ENCODE data around the gene CFAP410.

The CFAP410 gene

DNA sequence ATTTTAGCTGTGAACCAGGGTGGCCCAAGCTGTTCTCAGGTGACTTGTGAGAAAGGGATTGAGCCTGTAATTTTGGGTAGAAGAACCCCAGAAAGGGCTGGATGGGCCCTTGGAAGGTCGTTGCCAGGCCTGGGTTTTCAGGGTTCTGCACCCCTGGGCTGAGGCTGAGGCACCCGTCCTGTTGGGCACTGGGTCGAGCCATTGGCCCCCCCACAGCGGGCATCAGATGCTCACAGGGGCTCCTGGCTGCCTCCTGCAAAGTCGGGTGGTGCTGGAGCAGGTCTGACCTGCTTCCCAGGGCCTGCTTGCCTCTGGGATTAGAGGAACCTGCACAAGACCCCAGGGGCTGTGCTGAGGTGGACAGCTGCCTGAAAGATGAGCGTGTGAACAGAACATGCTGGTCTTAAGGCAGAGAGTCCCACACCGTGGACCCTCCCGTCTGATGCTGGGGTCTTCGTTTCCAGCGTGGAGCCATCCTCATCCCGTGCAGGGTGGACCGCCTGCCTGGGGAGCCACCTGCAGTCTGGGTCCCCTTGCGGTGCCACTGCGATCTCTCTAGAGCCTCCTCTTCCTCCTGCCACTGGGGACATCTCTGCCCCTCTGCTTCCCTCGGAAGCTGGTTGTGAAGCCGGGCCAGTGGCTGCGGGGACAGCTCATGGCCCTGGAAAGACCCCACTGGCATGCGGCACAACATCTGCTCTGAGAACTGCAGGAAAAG lies 12.5 kb upstream of the CFAP410 start:
- no peak for DNase-seq (ENCODE audit: low read depth)
- TF ChIP-seq CTCF (conservative IDR thresholded peaks at IDR 0.05; ENCODE audit: control insufficient read depth, insufficient read depth, low read depth, low read length) = no peak
- no peak overlapping the region for H3K4me3 ChIP-seq (ENCODE audit: control insufficient read depth, low read depth, low read length)

GRCh38 chr21:44350773-44351481 lies 11.7 kb upstream of the CFAP410 start:
- no peak for TF ChIP-seq CTCF (conservative IDR thresholded peaks at IDR 0.05; ENCODE audit: control insufficient read depth, insufficient read depth, low read depth, low read length)
- H3K4me3 ChIP-seq (ENCODE audit: control insufficient read depth, low read depth, low read length) = no peak overlapping the region
- no peak for DNase-seq (ENCODE audit: low read depth)

DNA sequence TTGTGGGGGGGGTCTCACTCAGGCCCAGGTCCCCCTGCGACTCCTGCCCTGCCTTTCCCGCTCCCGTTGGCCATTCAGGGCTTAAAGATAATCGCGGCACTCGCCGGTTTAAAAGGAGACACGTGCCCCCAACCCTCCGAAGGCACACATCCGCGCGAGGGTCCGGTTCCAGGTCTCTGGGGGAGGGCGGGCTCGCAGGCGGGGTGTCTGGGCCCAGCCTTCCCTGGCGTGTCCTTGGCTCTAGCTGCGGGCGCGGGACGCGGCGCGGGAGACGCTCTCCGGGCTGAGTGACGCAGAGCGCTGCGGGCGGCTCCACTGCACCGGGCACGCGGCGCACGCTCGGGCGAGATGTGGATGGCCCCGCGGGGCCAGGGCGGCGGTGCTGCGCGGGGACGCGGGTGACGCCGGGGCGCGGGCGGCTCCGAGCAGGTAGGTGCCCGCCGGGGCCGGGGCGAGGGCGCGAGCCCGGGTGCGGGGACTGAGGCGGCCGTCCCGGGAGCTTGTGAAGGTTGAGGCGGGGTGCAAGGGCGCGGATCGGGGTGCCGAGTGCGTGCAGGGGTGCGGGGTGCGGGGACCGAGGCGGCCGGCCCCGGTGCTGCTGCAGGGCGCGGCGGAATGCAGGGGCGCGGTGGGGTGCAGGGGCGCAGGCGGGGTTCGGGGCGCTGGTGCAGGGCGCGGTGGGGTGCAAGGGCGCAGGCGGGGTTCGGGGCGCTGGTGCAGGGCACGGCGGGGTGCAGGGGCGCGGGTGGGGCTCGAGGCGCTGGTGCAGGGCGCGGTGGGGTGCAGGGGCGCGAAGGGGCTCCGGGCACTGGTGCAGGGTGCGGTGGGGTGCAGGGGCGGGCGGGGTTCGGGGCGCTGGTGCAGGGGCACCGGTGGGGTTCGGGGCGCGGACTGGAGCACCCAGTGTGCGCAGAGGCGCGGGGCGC lies 10.9 kb upstream of the CFAP410 start:
- H3K4me3 ChIP-seq (ENCODE audit: control insufficient read depth, low read depth, low read length) = no peak overlapping the region
- no peak for TF ChIP-seq CTCF (conservative IDR thresholded peaks at IDR 0.05; ENCODE audit: control insufficient read depth, insufficient read depth, low read depth, low read length)
- no peak for DNase-seq (ENCODE audit: low read depth)

DNA sequence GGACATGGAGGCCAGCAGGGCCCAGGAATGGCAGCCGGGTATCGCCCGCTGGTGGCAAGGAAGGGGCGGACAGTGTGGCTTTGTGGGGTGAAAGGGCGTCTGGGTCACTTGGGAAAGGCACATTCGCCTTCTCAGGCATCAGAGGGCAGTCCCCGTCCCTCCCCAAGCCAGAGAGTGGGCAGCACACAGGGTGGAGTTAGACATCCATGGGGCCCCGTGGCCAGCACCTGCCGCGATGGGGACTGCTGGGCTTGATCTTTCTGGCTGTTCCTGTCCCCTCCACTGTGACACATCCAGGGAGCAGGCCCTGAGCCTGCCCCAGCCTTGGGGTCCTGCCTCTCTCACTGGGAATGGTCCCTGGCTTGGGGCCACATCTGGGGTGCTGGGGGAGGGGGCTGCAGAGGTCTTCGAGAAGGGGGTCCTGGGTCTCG lies 10.2 kb upstream of the CFAP410 start:
- no peak for TF ChIP-seq CTCF (conservative IDR thresholded peaks at IDR 0.05; ENCODE audit: control insufficient read depth, insufficient read depth, low read depth, low read length)
- no peak for DNase-seq (ENCODE audit: low read depth)

DNA sequence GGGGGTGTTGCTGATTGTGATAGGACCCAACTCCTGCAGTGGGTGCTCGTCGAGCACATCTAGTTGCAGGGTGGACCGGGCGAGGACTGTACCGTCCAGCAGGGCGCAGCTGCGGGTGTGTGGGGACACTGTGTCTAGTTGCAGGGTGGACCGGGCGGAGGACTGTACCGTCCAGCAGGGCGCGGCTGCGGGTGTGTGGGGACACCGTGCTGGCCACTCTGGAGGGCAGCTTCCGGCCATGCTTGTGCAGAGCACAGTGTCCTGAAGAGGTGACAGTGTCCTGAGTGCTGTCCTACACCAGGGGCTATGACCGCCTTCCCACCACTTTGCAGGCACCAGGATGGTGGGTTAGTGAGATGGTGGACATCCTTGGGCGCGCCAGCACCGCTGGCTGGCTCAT lies 9.7 kb upstream of the CFAP410 start:
- DNase-seq (ENCODE audit: low read depth) = no peak
- no peak overlapping the region for H3K4me3 ChIP-seq (ENCODE audit: control insufficient read depth, low read depth, low read length)
- no peak for TF ChIP-seq CTCF (conservative IDR thresholded peaks at IDR 0.05; ENCODE audit: control insufficient read depth, insufficient read depth, low read depth, low read length)

More for the DNA sequence above, 10.2 kb upstream of the CFAP410 start:
- H3K4me3 ChIP-seq (ENCODE audit: control insufficient read depth, low read depth, low read length) = no peak overlapping the region

DNA sequence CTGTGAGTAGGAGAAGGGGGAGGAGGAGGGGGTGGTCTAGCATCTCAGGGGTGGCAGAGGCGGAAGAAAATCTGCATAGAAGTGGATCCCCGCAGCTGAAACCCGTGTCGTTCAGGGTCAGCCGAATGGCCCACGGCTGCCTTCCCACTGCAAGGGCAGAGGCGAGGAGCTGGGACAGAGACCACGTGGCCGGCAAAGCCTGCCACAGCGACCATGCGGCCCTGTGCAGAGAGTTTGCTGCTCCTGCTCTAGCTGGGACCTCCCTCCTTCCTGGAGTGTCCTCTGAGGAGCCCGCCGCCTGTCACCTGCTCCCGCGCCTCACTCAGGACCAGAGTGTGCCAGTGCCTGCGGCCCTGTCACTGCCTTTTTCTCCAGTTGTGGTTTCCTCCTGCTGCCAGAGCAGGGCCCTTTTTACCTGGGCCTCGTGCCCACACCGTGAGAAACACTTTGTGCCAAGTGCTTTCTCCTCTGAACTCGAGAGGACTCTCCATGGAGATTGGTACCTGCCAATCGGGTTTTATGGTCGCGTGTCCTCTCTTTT lies 8.8 kb upstream of the CFAP410 start:
- no peak for TF ChIP-seq CTCF (conservative IDR thresholded peaks at IDR 0.05; ENCODE audit: control insufficient read depth, insufficient read depth, low read depth, low read length)
- no peak for DNase-seq (ENCODE audit: low read depth)
- H3K4me3 ChIP-seq (ENCODE audit: control insufficient read depth, low read depth, low read length) = no peak overlapping the region
